Right forelimb (tissue), 1 donor: ENCODE results near the gene AMH.

ENCODE experiments used
- DNase-seq: peaks from one replicate; pipeline ENCODE4 v3.0.0-alpha.2; 2018

Gene AMH

GRCh38 chr19:2236314-2237050 lies 12.6 kb upstream of the AMH start, which contains the start of the genes PLEKHJ1 and SF3A2:
TSS of gene PLEKHJ1 (minus strand) at chr19:2236329. CDS start at chr19:2236248, 81 bp downstream.
TSS of gene SF3A2 (plus strand) at chr19:2236824. CDS start at chr19:2243419, 6,595 bp downstream.
- DNase-seq, result peak; percentile 100

GRCh38 chr19:2237051-2237868 lies 11.9 kb upstream of the AMH start:
- DNase-seq, result no peak

- no peak for DNase-seq
These were observed 11.3 kb upstream of the AMH start for GRCh38 chr19:2237869-2238153.

- DNase-seq, result no peak
These were observed 9.9 kb upstream of the AMH start for GRCh38 chr19:2239173-2239572.

GRCh38 chr19:2239771-2240770 lies 9.1 kb upstream of the AMH start:
- DNase-seq, result no peak

GRCh38 chr19:2240881-2241760 lies 8.0 kb upstream of the AMH start:
- no peak for DNase-seq

GRCh38 chr19:2242092-2242537 lies 7.0 kb upstream of the AMH start:
- DNase-seq, result no peak

- no peak for DNase-seq
These were observed 6.3 kb upstream of the AMH start for GRCh38 chr19:2242816-2243215.

- DNase-seq, result no peak
These were observed 5.6 kb upstream of the AMH start for GRCh38 chr19:2243274-2244124.

GRCh38 chr19:2244125-2244411 lies 5.1 kb upstream of the AMH start:
- DNase-seq, result no peak

- DNase-seq, result no peak
These were observed 4.6 kb upstream of the AMH start for GRCh38 chr19:2244486-2244885.

GRCh38 chr19:2245273-2245672 lies 3.9 kb upstream of the AMH start:
- no peak for DNase-seq

- no peak for DNase-seq
These were observed 3.0 kb upstream of the AMH start for GRCh38 chr19:2246014-2246620.

GRCh38 chr19:2246801-2247361 lies 2.2 kb upstream of the AMH start:
- DNase-seq, result no peak

- no peak for DNase-seq
These were observed 1.6 kb upstream of the AMH start for GRCh38 chr19:2247433-2248101.

- DNase-seq, result no peak
These were observed 750 bp upstream of the AMH start for GRCh38 chr19:2248136-2249009.

- no peak for DNase-seq
These were observed 1.0 kb downstream of the AMH start for GRCh38 chr19:2249880-2250765.

- DNase-seq, result no peak
These were observed 1.6 kb downstream of the AMH start for GRCh38 chr19:2250766-2251105.
